RWPE2 (cell line): ENCODE measurements around the gene LDB1.

Experiments used
- ATAC-seq: fragments of 200-7000 bp; cut with Tn5 transposase; 3 replicates; pipeline ENCODE4 v1.9.1; 2021; ENCODE audit warnings: low read depth
- DNase-seq: peaks from one replicate; pipeline ENCODE4 v3.0.0-alpha.2; 2020; ENCODE audit warnings: low spot score
- H3K27ac ChIP-seq: fragments of 450-650 bp; 2 replicates; pipeline ENCODE4 v1.5.1; 2017; ENCODE audit warnings: mild to moderate bottlenecking; ENCODE audit not compliant: poor library complexity, severe bottlenecking
- H3K27me3 ChIP-seq: fragments of 250-450 bp; sonication (Bioruptor Pico); 2 replicates; pipeline ENCODE4 v1.5.1; 2021; ENCODE audit warnings: mild to moderate bottlenecking, moderate library complexity; ENCODE audit not compliant: insufficient read depth, poor library complexity, severe bottlenecking
- H3K36me3 ChIP-seq: fragments of 250-450 bp; sonication (Bioruptor Pico); 2 replicates; pipeline ENCODE4 v1.5.1; 2020; ENCODE audit warnings: low read depth, mild to moderate bottlenecking, moderate library complexity
- H3K4me1 ChIP-seq: fragments of 250-450 bp; sonication (Bioruptor Pico); 2 replicates; pipeline ENCODE4 v1.5.1; 2021; ENCODE audit warnings: mild to moderate bottlenecking, moderate library complexity; ENCODE audit not compliant: insufficient read depth, poor library complexity, severe bottlenecking
- H3K4me3 ChIP-seq: fragments of 250-450 bp; sonication (Bioruptor Pico); 2 replicates; pipeline ENCODE4 v1.5.1; 2021; ENCODE audit warnings: mild to moderate bottlenecking, moderate library complexity; ENCODE audit not compliant: severe bottlenecking
- H3K9me3 ChIP-seq: fragments of 250-450 bp; sonication (Bioruptor Pico); 2 replicates; pipeline ENCODE4 v1.5.1; 2021; ENCODE audit warnings: mild to moderate bottlenecking, moderate library complexity; ENCODE audit not compliant: severe bottlenecking
- TF ChIP-seq, protein P1 (sequence below): fragments of 450-650 bp; IDR thresholded peaks from one replicate; pipeline ENCODE4 v1.5.1; 2017; ENCODE audit warnings: mild to moderate bottlenecking, moderate library complexity; ENCODE audit not compliant: poor library complexity, severe bottlenecking

The LDB1 gene

DNA sequence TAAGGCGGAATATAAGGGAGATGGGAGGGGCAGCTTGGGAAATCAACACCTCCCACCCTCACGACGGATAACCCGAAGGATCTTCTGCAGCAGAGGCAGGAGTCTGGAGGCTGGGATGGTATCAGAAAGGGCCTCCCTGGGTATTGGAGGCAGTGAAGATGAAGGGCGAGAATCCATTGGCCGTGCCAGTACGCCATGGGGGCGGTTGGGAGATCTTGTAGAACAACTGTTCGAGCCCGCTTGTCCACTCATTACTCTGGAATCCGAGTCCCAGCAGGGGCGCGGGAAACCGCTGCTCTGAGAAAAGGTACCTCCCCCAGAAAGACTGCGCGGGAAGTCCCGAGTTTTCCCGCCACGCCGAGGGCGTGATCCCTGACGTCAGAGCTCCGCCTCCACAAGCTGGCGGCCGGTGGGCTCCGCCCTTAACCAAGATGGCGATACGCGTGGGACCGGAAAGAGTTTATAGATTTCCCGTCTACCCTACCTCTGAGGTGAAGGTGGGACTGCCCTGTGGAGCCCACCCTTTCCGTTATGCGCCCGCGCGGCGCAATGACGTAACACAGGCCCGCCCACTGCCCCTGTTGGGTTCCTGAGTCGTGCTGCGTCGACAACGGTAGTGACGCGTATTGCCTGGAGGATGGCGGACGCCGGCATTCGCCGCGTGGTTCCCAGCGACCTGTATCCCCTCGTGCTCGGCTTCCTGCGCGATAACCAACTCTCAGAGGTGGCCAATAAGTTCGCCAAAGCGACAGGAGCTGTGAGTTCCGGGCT lies 31.8 kb upstream of the LDB1 start, which contains the start of gene NOLC1:
Gene NOLC1 (plus strand): TSS at position 616 of the 771 bp plus-strand sequence. CDS start 22 bp downstream, at position 638.
- peak within 1 kb of the TSS; percentile 69 for H3K4me3 ChIP-seq
- peak within 1 kb of the TSS; percentile 91 for H3K27ac ChIP-seq
- ATAC-seq (peak; percentile 82), DNase-seq (peak; percentile 97)
- H3K4me1 ChIP-seq, result peaks cover 12% of the 10 kb centered on the region
- H3K27me3 ChIP-seq, result no peaks in the 10 kb centered on the region
- H3K9me3 ChIP-seq, result no peaks in the 10 kb centered on the region
- TF ChIP-seq, protein P1, sequence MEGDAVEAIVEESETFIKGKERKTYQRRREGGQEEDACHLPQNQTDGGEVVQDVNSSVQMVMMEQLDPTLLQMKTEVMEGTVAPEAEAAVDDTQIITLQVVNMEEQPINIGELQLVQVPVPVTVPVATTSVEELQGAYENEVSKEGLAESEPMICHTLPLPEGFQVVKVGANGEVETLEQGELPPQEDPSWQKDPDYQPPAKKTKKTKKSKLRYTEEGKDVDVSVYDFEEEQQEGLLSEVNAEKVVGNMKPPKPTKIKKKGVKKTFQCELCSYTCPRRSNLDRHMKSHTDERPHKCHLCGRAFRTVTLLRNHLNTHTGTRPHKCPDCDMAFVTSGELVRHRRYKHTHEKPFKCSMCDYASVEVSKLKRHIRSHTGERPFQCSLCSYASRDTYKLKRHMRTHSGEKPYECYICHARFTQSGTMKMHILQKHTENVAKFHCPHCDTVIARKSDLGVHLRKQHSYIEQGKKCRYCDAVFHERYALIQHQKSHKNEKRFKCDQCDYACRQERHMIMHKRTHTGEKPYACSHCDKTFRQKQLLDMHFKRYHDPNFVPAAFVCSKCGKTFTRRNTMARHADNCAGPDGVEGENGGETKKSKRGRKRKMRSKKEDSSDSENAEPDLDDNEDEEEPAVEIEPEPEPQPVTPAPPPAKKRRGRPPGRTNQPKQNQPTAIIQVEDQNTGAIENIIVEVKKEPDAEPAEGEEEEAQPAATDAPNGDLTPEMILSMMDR, result no peak
- peaks cover 75% of the 10 kb centered on the region for H3K36me3 ChIP-seq

DNA sequence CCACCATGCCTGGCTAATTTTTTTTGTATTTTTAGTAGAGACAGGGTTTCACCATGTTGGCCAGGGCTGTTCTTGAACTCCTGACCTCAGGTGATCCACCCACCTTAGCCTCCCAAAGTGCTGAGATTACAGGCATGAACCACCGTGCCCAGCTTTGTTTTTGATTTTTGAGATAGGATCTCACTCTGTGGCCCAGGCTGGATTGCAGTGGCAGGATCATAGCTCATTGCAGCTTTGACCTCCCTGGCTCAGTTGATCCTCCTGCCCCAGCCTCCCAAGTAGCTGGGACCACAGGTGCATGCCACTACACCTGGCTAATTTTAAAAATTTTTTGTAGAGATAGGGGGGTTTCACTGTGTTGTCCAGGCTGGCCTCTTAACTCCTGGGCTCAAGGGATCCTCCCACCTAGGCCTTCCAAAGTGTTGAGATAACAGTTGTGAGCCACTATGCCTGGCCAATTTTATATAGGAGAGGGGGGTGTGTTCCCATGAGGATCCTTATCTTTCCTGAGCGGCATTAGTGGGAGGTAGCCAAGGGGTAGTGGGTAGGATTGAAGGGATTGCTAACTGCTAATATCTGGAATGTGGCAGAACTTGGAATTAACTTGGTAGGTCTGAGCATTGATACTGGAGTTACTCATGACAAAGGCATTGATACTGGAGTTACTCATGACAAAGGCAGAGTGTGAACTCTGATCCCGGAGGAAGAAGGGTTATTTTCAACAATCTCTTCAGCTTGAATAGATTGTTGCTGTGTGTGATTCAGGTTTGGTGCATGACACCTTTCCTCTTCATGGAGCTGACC lies 31.0 kb upstream of the LDB1 start:
- TF ChIP-seq, protein P1, result no peak
- ATAC-seq (peak; percentile 62), DNase-seq (no peak)
- Histone ChIP-seq H3K4me1 (peaks cover 12% of the 10 kb centered on the region), H3K4me3 (peak overlapping the region; percentile 3), H3K9me3 (no peaks in the 10 kb centered on the region), H3K27ac (peak overlapping the region; percentile 91), H3K27me3 (no peaks in the 10 kb centered on the region), H3K36me3 (peaks cover 75% of the 10 kb centered on the region)

DNA sequence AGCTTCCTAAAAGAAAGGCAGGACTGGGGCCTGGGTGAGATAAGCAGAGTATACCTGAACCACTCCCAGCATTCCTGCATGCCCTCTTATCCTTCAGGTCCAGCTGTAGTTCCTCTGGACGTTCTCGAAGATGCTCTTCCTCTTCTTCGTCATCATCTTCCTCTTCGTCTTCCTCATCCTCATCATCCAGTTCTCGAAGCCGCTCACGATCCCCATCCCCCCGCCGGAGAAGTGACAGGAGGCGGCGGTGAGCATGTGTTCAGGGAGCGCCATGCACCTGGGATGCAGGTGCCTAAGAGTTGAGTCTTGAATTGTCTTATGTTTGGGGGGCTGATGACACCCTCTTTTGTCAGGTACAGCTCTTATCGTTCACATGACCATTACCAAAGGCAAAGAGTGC lies 28.1 kb upstream of the LDB1 start:
- Histone ChIP-seq H3K4me3 (no peak overlapping the region), H3K4me1 (peaks cover 12% of the 10 kb centered on the region), H3K9me3 (no peaks in the 10 kb centered on the region), H3K27ac (no peak overlapping the region), H3K36me3 (peaks cover 73% of the 10 kb centered on the region), H3K27me3 (no peaks in the 10 kb centered on the region)
- no peak for ATAC-seq
- no peak for DNase-seq
- TF ChIP-seq, protein P1, result no peak

DNA sequence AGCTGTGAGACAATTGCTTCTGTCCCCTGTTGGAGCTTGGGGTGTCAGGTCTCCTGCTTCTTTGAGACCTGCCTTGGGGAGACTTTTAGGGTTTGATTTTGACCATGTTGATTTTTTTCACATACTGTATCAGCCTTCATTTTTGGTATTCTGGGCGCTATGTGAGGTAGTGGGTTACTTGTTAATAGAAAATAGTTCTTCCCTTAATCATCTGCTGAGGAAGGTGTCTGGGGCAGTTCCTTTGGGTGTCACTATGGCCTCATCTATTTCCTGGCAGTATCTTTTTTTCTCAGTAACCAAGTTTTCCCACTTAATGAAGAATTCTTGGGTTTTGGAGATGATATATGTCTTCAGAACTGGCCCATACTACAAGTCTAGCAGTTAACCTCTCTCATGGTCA lies 27.4 kb upstream of the LDB1 start:
- H3K4me3 ChIP-seq, result no peak overlapping the region
- no peak overlapping the region for H3K27ac ChIP-seq
- DNase-seq, result no peak
- no peak for ATAC-seq
- no peaks in the 10 kb centered on the region for H3K27me3 ChIP-seq
- H3K4me1 ChIP-seq, result peaks cover 12% of the 10 kb centered on the region
- TF ChIP-seq, protein P1, result no peak
- H3K36me3 ChIP-seq, result peaks cover 77% of the 10 kb centered on the region
- H3K9me3 ChIP-seq, result no peaks in the 10 kb centered on the region
